ENCODE data around the gene GNG10.
"Not testable (repeated sequence)": the region's sequence is repeated elsewhere in the genome, so short reads cannot be mapped to it uniquely, and the experiment has no call there.

Gene GNG10

GRCh38 chr9:111661150-111661801, at the start of gene GNG10:
Gene GNG10, plus strand, starts transcription at chr9:111661605. Its CDS starts 30 bp downstream, at chr9:111661635.
- DNase-seq, result peak; percentile 47

- no peak for DNase-seq
These were observed 47.9 kb upstream of the GNG10 start for GRCh38 chr9:111613436-111614040.

- DNase-seq, result peak; percentile 27
These were observed 45.5 kb upstream of the GNG10 start for GRCh38 chr9:111615928-111616327.

GRCh38 chr9:111617349-111617748, 44.1 kb upstream of the GNG10 start:
- not testable (repeated sequence) for DNase-seq

- peak; percentile 44 for DNase-seq
These were observed 39.4 kb upstream of the GNG10 start for GRCh38 chr9:111621895-111622480.

GRCh38 chr9:111622626-111623025, 38.8 kb upstream of the GNG10 start:
- peak; percentile 55 for DNase-seq

- no peak for DNase-seq
These were observed 34.0 kb upstream of the GNG10 start for GRCh38 chr9:111627260-111627963.

- no peak for DNase-seq
These were observed 33.0 kb upstream of the GNG10 start for GRCh38 chr9:111628411-111628810.

GRCh38 chr9:111630182-111630963, 31.0 kb upstream of the GNG10 start:
- DNase-seq, result no peak

- DNase-seq, result no peak
These were observed 30.5 kb upstream of the GNG10 start for GRCh38 chr9:111630964-111631213.

- peak; percentile 99 for DNase-seq
These were observed 30.0 kb upstream of the GNG10 start, which contains the start of gene DNAJC25 for GRCh38 chr9:111631214-111631971. Gene DNAJC25, plus strand, starts transcription at chr9:111631334. Its CDS starts 74 bp downstream, at chr9:111631408.

- DNase-seq, result no peak
These were observed 29.3 kb upstream of the GNG10 start for GRCh38 chr9:111632060-111632459.

- no peak for DNase-seq
These were observed 28.6 kb upstream of the GNG10 start for GRCh38 chr9:111632695-111633388.

GRCh38 chr9:111633389-111633736, 28.0 kb upstream of the GNG10 start:
- no peak for DNase-seq

- no peak for DNase-seq
These were observed 26.5 kb upstream of the GNG10 start for GRCh38 chr9:111634860-111635259.

GRCh38 chr9:111637421-111637950, 23.9 kb upstream of the GNG10 start:
- DNase-seq, result no peak

- no peak for DNase-seq
These were observed 17.1 kb upstream of the GNG10 start for GRCh38 chr9:111644195-111644772.

GRCh38 chr9:111645806-111646205, 15.6 kb upstream of the GNG10 start:
- DNase-seq, result peak; percentile 12

- DNase-seq, result no peak
These were observed 15.0 kb upstream of the GNG10 start for GRCh38 chr9:111646417-111646816.

GRCh38 chr9:111648066-111648465, 13.3 kb upstream of the GNG10 start:
- DNase-seq, result no peak

- DNase-seq, result no peak
These were observed 12.4 kb upstream of the GNG10 start for GRCh38 chr9:111649016-111649415.
